NCI-H748 treated with DMSO at 0.1 percent for 48 hours (cell line): ENCODE data around the gene SORL1-AS1.

Experiments
- DNase-seq: peaks from one replicate; lab custom pipeline; 2025; lab: John Stamatoyannopoulos, UW

SORL1-AS1 gene

DNA sequence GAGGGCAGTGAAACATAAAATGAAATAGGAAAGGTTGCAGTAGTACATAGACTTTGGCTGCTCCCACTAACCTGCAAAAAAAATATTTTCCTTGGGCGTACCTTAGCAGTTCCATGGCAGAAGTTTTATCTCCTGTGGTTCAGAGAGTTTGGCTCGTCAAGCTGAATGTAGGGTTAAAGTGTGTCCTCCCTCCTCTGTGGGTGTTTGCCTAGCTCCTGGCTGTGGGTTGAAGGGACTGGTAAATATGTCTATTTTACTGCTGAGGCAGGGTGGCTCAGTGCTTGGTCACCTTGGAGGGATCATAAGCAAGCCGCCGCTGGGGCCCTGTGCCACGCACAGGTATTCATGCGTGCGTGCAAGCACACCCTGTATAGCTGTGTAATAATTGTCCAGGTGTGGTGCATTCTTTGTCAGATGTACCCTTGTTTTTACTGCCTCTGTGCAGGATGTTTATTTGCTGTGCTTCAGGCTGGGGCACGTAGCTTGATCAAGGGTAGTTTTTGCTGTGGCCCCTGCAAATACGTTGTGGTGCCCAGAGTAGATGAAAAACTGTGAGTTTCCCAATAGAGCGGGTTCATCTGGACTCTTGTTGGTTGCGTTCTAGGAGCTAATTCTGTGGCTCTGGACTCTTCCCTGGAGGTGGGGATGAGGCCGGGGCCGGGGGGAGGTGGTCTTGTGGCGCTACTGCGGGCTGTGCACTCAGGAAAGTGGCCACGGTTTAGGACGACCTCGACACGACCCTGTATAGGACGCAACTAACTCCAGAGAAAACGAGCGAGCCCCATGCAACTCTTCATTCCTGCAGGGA lies 1.4 kb downstream of the SORL1-AS1 start:
- no peak for DNase-seq

DNA sequence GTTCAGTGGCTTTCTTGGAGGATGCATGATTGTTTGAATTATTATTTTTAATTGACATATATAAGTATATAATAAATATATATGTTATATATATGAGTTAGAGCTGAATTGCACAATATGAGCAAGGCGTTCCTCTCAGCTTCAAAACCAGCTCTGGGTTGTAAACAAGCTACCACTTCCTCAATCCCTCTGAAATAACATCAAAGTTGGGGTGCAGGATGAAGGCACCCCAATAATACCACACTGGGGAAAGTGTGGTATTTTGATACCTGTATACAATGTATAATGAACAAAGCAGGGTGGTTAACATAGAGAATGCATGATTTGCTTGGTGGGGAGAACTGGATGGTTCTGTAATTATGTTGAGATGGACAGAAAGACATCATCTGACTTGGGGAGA lies 2.4 kb downstream of the SORL1-AS1 start:
- DNase-seq: no peak

DNA sequence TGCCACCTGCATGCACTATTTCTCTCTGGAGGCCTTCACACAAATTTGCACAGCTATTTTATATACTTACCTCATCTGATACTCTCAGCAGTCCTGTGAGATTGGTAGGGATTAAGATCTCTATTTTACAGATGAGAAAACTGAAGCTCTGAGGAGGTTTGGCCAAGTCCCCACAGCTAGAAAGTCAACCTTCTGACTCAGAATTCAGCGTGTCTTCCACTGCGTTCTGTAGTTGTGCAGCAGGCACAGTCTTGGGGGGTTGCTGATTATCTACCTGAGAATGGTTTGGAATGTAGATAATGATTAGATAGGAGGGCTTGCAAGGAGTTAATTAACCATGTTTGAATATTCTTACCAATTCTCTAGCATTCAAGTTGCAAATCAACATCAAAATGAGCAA lies 3.1 kb downstream of the SORL1-AS1 start:
- DNase-seq: no peak

DNA sequence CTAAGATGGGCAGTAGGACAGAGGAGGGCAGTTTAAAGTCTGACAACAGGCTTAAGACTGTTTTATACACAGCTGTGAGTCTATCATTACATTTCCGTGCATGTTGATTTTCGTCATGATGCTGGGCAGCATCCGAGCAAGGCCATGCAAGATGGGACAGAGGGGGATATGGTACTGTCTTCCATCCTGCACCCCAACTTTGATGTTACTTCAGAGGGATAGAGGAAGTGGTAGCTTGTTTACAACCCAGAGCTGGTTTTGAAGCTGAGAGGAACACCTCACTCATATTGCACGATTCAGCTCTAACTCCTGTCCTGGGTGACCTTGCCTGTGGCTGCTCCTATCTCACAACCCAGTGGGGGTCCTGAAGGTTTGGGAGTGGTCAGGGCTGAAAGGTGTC lies 3.6 kb downstream of the SORL1-AS1 start:
- no peak for DNase-seq

DNA sequence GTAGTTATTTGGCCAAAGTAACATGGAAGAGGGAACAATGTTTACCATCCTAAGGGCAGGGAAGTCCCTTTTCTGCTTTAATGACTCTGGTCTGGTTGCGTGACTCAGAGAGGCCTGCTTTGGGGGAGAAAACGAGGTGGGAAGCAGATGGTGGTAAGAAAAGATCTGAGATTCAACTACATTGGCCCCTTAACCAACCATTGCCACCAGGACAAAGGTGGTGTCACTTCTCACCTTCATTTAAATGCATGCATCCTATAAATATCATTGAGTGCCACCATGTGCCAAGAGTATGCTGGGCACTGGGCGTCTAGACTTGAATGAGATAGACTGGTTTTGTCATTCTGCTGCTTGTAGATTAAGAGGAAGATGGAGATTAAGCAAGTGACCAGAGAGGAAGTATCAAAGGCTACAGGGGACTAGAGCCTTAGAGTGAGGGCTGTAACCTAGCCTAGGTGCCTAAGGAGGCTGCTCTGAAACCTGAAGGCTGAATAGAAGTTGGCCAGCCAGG lies 4.3 kb downstream of the SORL1-AS1 start:
- no peak for DNase-seq

DNA sequence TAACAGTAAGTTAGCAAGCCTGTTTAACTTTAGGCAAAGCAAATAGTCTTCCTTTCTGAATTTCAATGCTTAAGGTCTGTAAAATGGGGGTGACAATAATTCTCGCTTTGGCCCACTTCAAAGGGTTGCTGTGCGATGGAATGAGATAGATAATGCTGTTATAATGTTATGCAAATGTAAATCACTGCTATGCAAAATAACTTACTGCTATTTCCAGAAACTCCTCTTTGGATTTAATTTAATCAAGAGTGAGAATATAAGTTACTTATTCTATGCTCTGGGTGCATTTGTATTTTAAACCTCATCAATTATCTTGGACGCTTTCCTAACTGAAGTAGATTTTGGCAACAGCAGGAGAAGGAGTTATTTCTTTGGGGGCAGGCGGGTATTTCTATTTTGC lies 4.8 kb downstream of the SORL1-AS1 start:
- no peak for DNase-seq

DNA sequence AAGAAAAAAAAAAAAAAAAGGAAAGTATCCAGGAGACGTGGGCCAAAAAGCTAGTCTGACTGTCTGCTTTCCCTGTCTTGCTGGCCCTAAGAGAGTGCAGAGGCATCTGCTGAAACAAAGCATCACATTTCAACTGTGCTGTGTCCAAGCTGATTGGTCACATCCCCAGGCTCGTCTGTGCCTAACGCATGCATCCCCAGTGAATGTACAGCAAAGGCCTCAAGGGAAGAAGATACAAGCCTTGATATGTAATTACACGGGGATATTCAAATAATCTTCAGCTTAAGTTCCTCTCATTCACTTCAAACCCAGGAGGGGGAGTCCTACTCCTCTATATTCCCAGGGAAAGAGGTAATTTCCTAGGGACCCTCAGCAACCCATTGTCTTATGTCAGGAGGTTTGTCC lies 6.0 kb downstream of the SORL1-AS1 start:
- DNase-seq: no peak

DNA sequence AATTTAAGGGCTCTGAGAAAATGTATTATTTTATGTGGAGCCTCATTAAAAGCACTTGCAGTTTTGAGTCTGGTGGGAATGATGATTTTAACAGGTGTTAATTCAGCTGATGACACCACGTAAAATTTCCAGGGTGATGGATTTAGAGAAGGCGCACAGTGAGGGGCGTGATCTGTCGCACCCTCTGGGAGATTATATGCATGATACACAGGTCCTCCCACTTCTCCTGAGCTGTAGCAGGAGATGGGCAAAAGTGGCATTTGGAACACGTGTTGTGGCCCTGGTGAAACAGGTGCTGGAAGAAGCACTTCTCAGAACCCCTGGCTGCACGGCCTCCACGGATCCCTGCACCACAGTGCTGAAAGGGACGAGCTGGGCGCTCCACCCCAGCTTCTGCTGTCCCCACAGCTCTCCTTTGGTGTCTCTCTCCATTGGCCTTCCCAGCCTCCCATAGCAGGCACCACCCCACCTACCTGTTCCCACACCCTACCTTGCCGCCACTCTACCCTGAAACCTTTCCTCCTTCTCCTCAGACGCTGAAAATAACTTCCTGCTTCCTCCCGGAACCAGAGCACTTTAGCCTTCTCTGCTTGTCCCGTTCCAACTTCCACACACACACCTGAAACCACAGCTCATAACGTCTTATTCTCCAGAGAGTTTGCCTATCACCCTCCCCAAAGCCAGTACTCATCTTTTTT lies 7.5 kb downstream of the SORL1-AS1 start:
- no peak for DNase-seq

DNA sequence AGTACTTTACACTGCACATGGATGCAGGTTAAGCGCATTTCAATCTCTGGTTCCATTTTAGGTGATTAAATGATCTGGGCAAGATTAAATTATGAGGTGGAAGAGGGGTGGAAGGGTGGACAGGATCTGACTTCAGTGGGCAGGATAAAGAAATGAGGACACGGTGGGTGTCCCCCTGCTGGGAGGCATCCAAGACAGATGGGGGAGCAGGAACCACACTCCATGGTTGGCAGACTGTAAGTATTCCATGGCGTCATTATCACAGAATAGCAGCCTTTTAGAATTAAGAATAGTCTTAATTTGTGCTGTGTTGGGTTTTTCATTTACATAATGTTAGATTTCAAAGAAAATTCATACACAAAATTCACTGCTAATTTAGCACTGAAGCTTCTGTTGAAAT lies 8.2 kb downstream of the SORL1-AS1 start:
- DNase-seq: no peak

DNA sequence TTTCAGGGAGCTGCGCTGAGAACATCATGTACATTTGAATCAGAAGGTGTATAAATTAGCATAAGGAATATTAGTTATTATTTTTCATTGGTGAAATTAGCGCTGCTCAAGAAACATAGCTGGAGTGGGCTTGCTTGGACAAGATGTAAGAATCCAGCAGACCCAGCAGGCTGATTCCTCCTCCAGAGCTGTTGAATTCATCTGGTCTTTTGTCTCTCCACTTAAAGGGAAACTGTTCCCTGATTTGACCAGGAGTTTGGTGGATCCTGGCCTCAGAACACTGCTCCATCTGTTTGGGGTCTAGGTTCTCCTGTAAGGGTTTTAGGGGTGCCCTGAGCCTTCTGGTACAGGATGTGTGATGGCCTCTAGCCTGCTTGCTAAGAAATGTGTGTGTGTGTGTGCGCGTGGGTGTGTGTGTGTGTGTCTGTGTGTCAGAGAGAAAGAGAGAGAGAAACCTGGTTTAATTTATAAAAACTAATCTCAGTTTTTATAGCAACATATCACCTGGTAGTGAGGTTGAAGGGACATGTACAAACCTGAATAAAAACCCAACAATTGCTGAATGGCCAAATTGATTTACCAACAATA lies 9.0 kb downstream of the SORL1-AS1 start:
- DNase-seq: no peak

DNA sequence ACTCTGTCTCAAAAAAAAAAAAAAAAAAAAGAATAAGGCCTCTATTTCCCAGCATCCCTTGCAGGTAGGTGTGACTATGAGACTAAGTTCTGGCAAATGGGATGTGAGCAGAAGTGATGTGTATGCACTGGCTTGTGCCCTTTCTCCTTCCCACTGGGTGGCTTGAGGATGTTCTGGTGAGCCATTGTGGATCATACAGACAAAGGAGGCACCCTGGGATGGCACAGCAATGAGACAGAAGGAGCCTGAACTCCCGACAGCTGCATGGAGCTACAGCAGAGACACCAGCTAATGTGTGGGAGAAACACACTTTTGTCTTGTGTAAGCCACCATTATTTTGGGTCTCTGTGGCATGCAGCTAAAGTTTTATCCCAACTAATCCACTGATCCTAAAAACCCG lies 11.2 kb downstream of the SORL1-AS1 start:
- DNase-seq: no peak

DNA sequence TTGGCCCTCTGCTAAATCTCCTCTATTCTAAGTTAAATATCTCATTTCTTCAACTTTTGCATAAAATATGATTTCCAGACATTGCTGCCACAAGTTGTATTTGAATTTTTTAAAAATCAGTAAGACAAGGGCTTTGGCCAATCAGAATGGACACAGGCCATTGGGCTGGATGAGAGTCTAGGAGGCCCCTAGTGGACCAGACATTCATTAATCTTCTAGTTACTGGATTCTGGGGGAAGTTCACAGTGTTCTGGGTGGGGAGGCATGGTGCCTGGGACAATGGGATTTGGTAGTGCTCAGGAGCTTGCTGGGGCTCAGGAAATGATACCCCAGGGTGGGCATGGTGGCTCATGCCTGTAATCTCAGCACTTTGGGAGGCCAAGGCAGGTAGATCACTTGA lies 13.0 kb downstream of the SORL1-AS1 start:
- no peak for DNase-seq

DNA sequence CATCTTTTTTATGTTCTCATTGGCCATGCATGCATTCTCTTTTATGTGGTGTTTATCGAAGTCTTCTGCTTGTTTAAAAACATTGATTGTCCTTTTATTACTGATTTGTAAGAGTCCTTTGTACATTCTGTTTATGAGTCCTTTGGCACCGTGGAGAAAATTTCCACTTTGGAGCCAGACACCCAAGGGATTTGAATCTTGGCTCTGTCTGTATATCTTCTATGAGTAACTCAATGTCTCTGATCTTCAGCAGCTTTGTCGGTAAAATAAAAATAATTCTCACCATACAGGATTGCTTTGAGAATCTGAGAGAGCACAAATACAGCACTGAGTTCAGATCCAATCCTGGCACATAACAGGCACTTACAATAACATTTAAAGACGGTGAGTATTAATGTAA lies 13.4 kb downstream of the SORL1-AS1 start:
- DNase-seq: no peak

DNA sequence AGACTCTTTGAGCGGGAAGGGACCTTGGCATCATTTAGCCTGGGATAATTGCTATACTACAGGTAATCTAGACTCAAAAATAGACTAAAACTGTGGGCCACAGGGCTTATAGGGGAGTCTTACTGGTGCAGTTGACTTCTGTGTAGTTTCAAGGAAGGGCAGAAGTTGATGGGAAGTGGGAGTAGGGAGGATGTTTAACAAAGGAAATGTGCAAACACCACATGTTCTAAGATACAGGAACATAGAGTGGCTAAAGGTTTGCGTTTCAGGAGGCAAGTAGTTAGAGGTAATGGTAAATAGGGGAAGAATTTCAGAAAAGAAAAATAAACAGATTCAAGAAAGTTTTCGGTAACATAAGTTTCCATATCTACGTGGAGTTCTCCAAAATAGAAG lies 15.1 kb downstream of the SORL1-AS1 start:
- no peak for DNase-seq

DNA sequence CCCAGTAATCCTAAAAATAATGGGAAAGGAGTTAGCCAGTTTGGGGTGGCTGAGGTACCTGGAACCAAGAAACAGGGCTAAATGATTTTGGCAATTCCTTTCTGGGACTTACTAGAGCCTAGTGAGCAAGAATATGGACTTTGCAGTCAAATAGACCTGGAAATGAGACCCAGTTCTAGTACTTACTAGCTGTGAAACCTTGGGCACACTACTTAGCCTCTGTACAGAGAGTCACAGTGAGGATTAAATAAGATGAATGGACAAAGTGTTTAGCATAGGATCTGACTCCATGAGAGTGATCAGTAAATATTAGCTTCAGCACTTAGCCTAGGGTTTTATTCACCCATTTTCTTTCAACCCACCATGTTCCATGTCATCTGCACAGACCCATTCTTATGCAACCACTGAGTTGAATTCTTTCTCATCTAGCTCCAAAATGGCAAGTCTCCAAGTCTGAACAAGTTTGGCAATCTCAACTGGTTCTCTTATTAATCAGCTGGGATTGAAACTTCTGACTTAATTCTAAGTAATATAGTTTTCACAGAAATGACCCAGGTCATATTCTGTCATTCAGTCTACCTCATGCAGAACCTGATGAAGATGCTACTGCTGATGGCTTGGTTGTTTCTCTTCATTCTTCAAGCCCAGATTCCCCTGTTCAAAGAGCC lies 15.6 kb downstream of the SORL1-AS1 start:
- DNase-seq: no peak

DNA sequence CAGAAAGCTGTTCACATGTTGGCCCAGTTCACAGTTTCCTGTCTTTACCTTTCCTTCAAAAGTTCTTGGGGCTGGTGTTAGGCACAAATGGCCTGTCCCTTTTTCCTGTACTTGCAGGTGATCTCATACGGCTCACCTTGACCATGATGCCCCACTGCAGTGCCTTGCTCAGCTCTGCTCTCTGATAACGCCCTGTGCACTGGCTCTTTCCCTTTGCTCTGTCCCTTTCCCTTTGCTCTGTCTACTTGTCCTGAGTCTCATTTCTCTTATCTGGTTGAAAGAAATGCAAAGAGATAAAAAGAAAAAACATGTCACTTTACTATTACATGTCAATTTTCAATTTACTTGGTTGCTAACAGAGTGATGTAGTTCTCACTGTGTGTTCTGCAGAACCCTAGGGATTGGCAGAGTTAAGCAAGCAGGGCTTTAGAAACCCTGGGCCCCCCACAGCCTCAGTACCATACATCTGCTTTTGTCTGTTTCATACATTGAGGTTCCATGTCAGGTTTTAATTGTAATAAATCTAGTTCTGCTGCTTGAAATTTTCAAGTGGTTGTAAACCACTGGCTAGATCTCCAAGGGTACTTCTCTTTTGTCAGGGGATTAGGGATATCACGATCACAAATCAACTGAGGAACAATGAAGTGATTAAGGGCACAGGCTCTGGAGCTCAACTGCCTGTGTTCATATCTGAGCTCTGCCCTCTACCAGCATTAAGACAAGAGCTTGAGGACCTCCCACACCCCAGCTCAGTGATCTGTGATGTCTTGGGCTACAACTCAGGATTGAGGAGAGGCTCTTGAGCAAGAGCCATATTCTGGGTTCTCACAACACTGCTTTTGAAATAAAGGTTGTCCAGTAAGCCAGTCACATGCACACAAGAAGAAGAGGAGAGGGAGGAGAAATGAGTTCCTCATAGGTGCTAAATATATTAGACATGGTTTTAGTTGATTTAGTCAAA lies 16.9 kb downstream of the SORL1-AS1 start:
- no peak for DNase-seq

DNA sequence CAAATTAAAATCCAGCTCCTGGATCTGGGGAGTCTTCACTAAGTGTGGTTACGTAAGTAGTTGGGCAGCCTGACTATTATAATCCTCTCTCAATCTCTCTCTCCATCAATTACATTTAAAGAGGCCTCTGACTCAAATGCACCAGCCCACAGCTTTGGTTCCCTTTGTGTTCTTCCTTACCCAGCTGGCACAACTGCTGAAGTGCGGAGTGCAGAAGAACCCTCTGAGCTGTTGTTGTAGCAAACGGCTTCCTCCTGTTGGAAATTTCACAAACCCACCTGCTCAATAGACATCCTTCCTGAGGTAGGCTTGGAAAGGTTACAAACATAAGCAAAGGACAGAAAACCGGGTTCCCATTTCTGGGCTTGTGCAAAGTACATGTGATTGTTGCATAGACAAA lies 17.6 kb downstream of the SORL1-AS1 start:
- no peak for DNase-seq

DNA sequence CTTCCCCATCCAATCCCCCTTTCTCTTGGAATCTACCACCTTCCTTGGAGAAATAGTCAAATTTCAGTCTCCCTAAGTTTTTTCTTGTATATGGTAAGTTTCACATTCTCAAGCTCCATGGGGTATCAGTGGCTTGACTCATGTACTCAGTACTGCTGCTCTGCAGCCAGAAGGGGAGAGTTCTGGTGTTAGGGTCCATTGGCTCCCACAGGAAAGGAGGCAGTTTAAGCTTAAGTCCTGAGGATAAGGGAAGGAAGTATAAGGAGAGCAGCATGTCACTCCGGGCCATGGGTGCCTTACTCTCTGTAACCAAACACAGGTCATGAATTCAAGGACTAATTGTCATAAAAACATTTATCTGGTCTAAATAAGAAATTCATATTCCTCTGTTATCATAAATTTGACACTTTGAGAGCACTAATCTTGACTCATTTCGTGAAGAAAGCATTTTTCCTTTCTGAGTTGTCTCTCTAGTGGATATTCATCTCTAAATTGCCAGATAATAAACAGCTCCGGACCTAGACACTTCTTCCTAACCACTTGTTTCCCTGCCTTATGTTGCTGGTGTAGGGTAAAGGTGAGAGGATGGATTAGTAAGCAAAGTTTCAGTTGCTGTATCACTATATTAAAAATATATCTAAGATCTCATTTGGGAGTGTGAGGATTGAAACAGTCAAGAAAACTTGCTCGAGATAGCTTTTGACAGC lies 20.8 kb downstream of the SORL1-AS1 start:
- no peak for DNase-seq

DNA sequence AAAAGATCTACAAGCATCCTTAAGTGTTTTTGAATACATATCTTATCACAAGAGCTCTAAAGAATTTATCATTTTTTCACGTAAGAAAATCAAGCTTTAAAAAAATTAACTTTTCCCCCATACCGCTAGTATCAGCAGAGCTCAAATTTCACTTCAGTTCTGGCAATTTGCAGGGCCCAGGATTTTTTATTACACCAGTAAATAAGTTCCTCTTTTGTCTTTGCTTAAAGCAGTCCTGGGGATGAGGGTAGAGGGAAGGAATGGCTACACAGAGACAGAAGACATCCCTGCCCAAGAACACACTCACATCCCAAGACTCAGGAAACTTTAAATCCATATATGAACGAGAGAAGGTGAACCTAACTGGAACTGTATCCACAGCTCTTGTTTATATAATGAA lies 23.2 kb downstream of the SORL1-AS1 start:
- no peak for DNase-seq

DNA sequence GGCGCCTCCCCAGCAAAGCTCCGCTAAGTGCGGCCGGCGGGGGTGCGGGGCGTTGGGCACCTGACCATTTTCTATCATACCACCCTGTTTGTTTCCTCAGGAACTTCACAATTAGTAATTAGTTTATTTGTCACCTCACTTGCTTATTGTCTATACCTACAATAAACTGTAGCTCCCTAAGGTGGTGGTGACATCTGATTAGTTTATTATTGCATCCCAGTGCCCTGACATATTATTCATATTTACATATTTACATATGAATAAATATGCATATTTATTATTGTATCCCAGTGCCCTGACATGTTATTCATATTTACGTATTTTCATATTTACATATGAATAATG lies 25.4 kb downstream of the SORL1-AS1 start:
- DNase-seq: no peak
